ENCODE data around the gene GRM7.

The GRM7 gene

GRCh38 chr3:6971933-6972332 is 111.0 kb downstream of the GRM7 start:
- DNase-seq (ENCODE audit: low read depth, low spot score): no peak

GRCh38 chr3:6985848-6986247 is 124.9 kb downstream of the GRM7 start:
- no peak for DNase-seq (ENCODE audit: low read depth, low spot score)

- no peak for DNase-seq (ENCODE audit: low read depth, low spot score)
Measured at GRCh38 chr3:6989608-6990291, 128.8 kb downstream of the GRM7 start.

GRCh38 chr3:6994081-6994668 is 133.3 kb downstream of the GRM7 start:
- DNase-seq (ENCODE audit: low read depth, low spot score): no peak

- no peak for DNase-seq (ENCODE audit: low read depth, low spot score)
Measured at GRCh38 chr3:7000501-7000900, 139.6 kb downstream of the GRM7 start.

- no peak for DNase-seq (ENCODE audit: low read depth, low spot score)
Measured at GRCh38 chr3:7001370-7001769, 140.5 kb downstream of the GRM7 start.

- DNase-seq (ENCODE audit: low read depth, low spot score): no peak
Measured at GRCh38 chr3:7015683-7016440, 154.9 kb downstream of the GRM7 start.

GRCh38 chr3:7025581-7026300 is 164.8 kb downstream of the GRM7 start:
- no peak for DNase-seq (ENCODE audit: low read depth, low spot score)

GRCh38 chr3:7029562-7029961 is 168.6 kb downstream of the GRM7 start:
- no peak for DNase-seq (ENCODE audit: low read depth, low spot score)

- DNase-seq (ENCODE audit: low read depth, low spot score): no peak
Measured at GRCh38 chr3:7038394-7038793, 177.5 kb downstream of the GRM7 start.

- DNase-seq (ENCODE audit: low read depth, low spot score): no peak
Measured at GRCh38 chr3:7062714-7063113, 201.8 kb downstream of the GRM7 start.

GRCh38 chr3:7070461-7070860 is 209.5 kb downstream of the GRM7 start:
- DNase-seq (ENCODE audit: low read depth, low spot score): no peak

GRCh38 chr3:7074217-7074616 is 213.3 kb downstream of the GRM7 start:
- no peak for DNase-seq (ENCODE audit: low read depth, low spot score)

- no peak for DNase-seq (ENCODE audit: low read depth, low spot score)
Measured at GRCh38 chr3:7075117-7075516, 214.2 kb downstream of the GRM7 start.

- no peak for DNase-seq (ENCODE audit: low read depth, low spot score)
Measured at GRCh38 chr3:7075901-7076300, 215.0 kb downstream of the GRM7 start.

GRCh38 chr3:7082244-7082643 is 221.3 kb downstream of the GRM7 start:
- no peak for DNase-seq (ENCODE audit: low read depth, low spot score)

- no peak for DNase-seq (ENCODE audit: low read depth, low spot score)
Measured at GRCh38 chr3:7086417-7086816, 225.5 kb downstream of the GRM7 start.

GRCh38 chr3:7095116-7095515 is 234.2 kb downstream of the GRM7 start:
- no peak for DNase-seq (ENCODE audit: low read depth, low spot score)

- no peak for DNase-seq (ENCODE audit: low read depth, low spot score)
Measured at GRCh38 chr3:7100136-7100535, 239.2 kb downstream of the GRM7 start.

GRCh38 chr3:7106635-7107034 is 245.7 kb downstream of the GRM7 start:
- DNase-seq (ENCODE audit: low read depth, low spot score): no peak

- no peak for DNase-seq (ENCODE audit: low read depth, low spot score)
Measured at GRCh38 chr3:7112523-7113056, 251.7 kb downstream of the GRM7 start.

GRCh38 chr3:7144697-7145308 is 283.9 kb downstream of the GRM7 start:
- no peak for DNase-seq (ENCODE audit: low read depth, low spot score)

Data from activated CD4-positive, CD25-positive, alpha-beta regulatory T cell treated with anti-CD3 and anti-CD28 coated beads, Interleukin-2, amount 50 U/mL, for 16 hours (primary cell).